ENCODE results near the gene UQCC5.

GRCh38 chr3:52527039-52527731 lies 9.2 kb upstream of the UQCC5 start:
- TF ChIP-seq SUZ12 (IDR thresholded peaks at IDR 0.05), result no peak
- TF ChIP-seq BHLHE40 (IDR thresholded peaks at IDR 0.05; ENCODE audit: borderline replicate concordance), result no peak
- TF ChIP-seq ELF4 (IDR thresholded peaks at IDR 0.05), result no peak
- TF ChIP-seq FOXA1 (IDR thresholded peaks at IDR 0.05), result no peak
- no peak for TF ChIP-seq PKNOX1 (IDR thresholded peaks at IDR 0.05)
- TF ChIP-seq L3MBTL2 (conservative IDR thresholded peaks at IDR 0.05), result no peak
- TF ChIP-seq TARDBP (IDR thresholded peaks at IDR 0.05), result no peak
- TF ChIP-seq FOXM1 (IDR thresholded peaks at IDR 0.05; ENCODE audit: borderline replicate concordance), result no peak
- TF ChIP-seq SP1 (IDR thresholded peaks at IDR 0.05), result no peak
- no peak for TF ChIP-seq LEF1 (IDR thresholded peaks at IDR 0.05; ENCODE audit: borderline replicate concordance)
